Esophagus muscularis mucosa (tissue), 4 donors: ENCODE measurements around the gene ADAMTS17. TPM values are rescaled to one million over a fixed set of nuclear protein-coding genes. Genes with fewer than 3 reads are reported as not detected.

Experiments used
- DNase-seq: peaks from one replicate; pipeline ENCODE4 v3.0.0-alpha.2; 2017; ENCODE audit errors: extremely low spot score
- H3K27ac ChIP-seq, 4 donors: fragments of 200-600 bp; sonication (generic); replicated peaks in 1 of 4; 1 replicate in 3 of 4; 2 replicates in 1 of 4; pipeline ENCODE4 v1.5.1; 2016 to 2019; ENCODE audit warnings: mild to moderate bottlenecking in 1 of 4
- H3K27me3 ChIP-seq, 4 donors: fragments of 200-600 bp; sonication (generic); one replicate each; pipeline versions ENCODE4 v1.5.1 to v1.6.0; 2016 to 2019
- H3K36me3 ChIP-seq, 4 donors: fragments of 200-600 bp; sonication (generic); one replicate each; pipeline ENCODE4 v1.5.1; 2016 to 2019
- H3K4me1 ChIP-seq, 4 donors: fragments of 200-600 bp; sonication (generic); one replicate each; pipeline ENCODE4 v1.5.1; 2016 to 2019
- H3K4me3 ChIP-seq, 4 donors: fragments of 200-600 bp; sonication (generic); 1 replicate in 2 of 4; 2 replicates in 2 of 4; pipeline ENCODE4 v1.5.1; 2016 to 2019; ENCODE audit warnings: mild to moderate bottlenecking in 4 of 4, moderate library complexity in 1 of 4
- H3K9me3 ChIP-seq, 4 donors: fragments of 200-600 bp; sonication (generic); 1 replicate in 3 of 4; 2 replicates in 1 of 4; pipeline ENCODE4 v1.5.1; 2016 to 2019
- CTCF ChIP-seq, 3 experiments: fragments of 200-600 bp in 2 of 3; fragments of 450-650 bp in 1 of 3; sonication (generic) in 2 of 3; IDR thresholded peaks; one replicate each; pipeline ENCODE4 v1.5.1; 2017 to 2019; ENCODE audit warnings: antibody characterized with exemption in 3 of 3, mild to moderate bottlenecking in 2 of 3, moderate library complexity in 1 of 3
- EP300 ChIP-seq: sonication (generic); formaldehyde crosslinking; IDR thresholded peaks from one replicate; pipeline ENCODE4 v1.6.1; 2017; ENCODE audit warnings: antibody characterized with exemption
- POLR2A ChIP-seq: fragments of 450-650 bp; IDR thresholded peaks from one replicate; pipeline ENCODE4 v1.6.1; 2017; ENCODE audit warnings: antibody characterized with exemption, moderate library complexity, mild to moderate bottlenecking, low read depth
- POLR2AphosphoS5 ChIP-seq, 2 donors: sonication (generic); formaldehyde crosslinking; IDR thresholded peaks; one replicate each; pipeline ENCODE4 v1.6.1; 2017; ENCODE audit warnings: antibody characterized with exemption in 2 of 2
- whole genome bisulfite sequencing: methylation state at CpG from one replicate; pipeline ENCODE4 v1.1.5; 2018; 5-methylcytosine and 5-hydroxymethylcytosine counted together
- intact Hi-C: fragments of 100-400 bp; cut with DNase I; formaldehyde crosslinking; loops from one replicate; pipeline ENCODE4 v1.15.1; 2023
- total RNA-seq, 4 donors: library from RNA; depleted of rRNA; stranded (reverse); fragments of >200 nt; gene quantifications; one replicate each; pipeline versions ENCODE4 v1.1.0 to v1.2.1, GENCODE V29; 2016

Gene ADAMTS17
- total RNA-seq, 4 donors from 2014 or later, result 5.3 to 12.0 (median 6.6) TPM

GRCh38 chr15:100346866-100347512 lies 5.2 kb upstream of the ADAMTS17 start:
- intact Hi-C loops, result loop anchor here (5.0 kb wide), 1 partner anchor 35 kb away; no protein-coding TSS in a partner anchor
- H3K36me3 ChIP-seq, result no peaks in the 10 kb centered on the region
- TF ChIP-seq POLR2A, result no peak
- no peak for TF ChIP-seq EP300
- TF ChIP-seq CTCF (IDR thresholded peaks at IDR 0.05), result no peak
- no peak for TF ChIP-seq POLR2AphosphoS5 (IDR thresholded peaks at IDR 0.05)
- H3K4me3 ChIP-seq, result no peak overlapping the region
- H3K27ac ChIP-seq, result no peak overlapping the region
- peaks cover 11 to 24% (median 20%) of the 10 kb centered on the region in 4 donors for H3K4me1 ChIP-seq
- H3K9me3 ChIP-seq, result no peaks in the 10 kb centered on the region
- WGBS, result 49% methylated on average over 2 of the region's 2 CpGs
- peak; percentile 83 for DNase-seq
- H3K27me3 ChIP-seq, result no peaks in the 10 kb centered on the region

GRCh38 chr15:100345438-100345837 lies 3.7 kb upstream of the ADAMTS17 start:
- DNase-seq, result no peak
- Histone ChIP-seq H3K27me3 (peaks cover 0 to 6% (median 0%) of the 10 kb centered on the region in 4 donors), H3K4me3 (no peak overlapping the region), H3K9me3 (no peaks in the 10 kb centered on the region), H3K27ac (no peak overlapping the region), H3K4me1 (peaks cover 11 to 30% (median 22%) of the 10 kb centered on the region in 4 donors), H3K36me3 (no peaks in the 10 kb centered on the region)
- WGBS, result 76% methylated on average over 3 of the region's 3 CpGs
- TF ChIP-seq CTCF (IDR thresholded peaks at IDR 0.05) (no peak), POLR2AphosphoS5 (IDR thresholded peaks at IDR 0.05) (no peak), EP300 (no peak), POLR2A (no peak)
- intact Hi-C loops, result loop anchor here (5.0 kb wide), 1 partner anchor 37 kb away; no protein-coding TSS in a partner anchor

GRCh38 chr15:100343251-100343650 lies 1.5 kb upstream of the ADAMTS17 start:
- peaks cover 0 to 6% (median 0%) of the 10 kb centered on the region in 4 donors for H3K27me3 ChIP-seq
- no peak overlapping the region for H3K4me3 ChIP-seq
- no peak overlapping the region for H3K27ac ChIP-seq
- TF ChIP-seq POLR2A (no peak), EP300 (no peak)
- no peaks in the 10 kb centered on the region for H3K36me3 ChIP-seq
- H3K4me1 ChIP-seq, result peaks cover 4 to 37% (median 31%) of the 10 kb centered on the region in 4 donors
- H3K9me3 ChIP-seq, result no peaks in the 10 kb centered on the region
- intact Hi-C loops, result no loop called here
- DNase-seq, result no peak
- 91% methylated on average over 3 of the region's 3 CpGs for WGBS

- Histone ChIP-seq H3K27ac (peak overlapping the region; percentile 78 to 93 (median 88)), H3K27me3 (peaks cover 0 to 6% (median 0%) of the 10 kb centered on the region in 4 donors), H3K36me3 (no peaks in the 10 kb centered on the region), H3K9me3 (no peaks in the 10 kb centered on the region), H3K4me3 (peak overlapping the region; percentile 77 to 89 (median 82)), H3K4me1 (peaks cover 4 to 37% (median 32%) of the 10 kb centered on the region in 4 donors)
- no peak for DNase-seq
- no CpG with 5 or more reads among the region's 95 CpGs for WGBS
- TF ChIP-seq POLR2AphosphoS5 (IDR thresholded peaks at IDR 0.05), result no peak
- no peak for TF ChIP-seq POLR2A
- no peak for TF ChIP-seq EP300
- TF ChIP-seq CTCF (IDR thresholded peaks at IDR 0.05), result no peak
- intact Hi-C loops, result no loop called here
Observed at GRCh38 chr15:100341239-100341749, 481 bp downstream of the ADAMTS17 start.

- TF ChIP-seq POLR2AphosphoS5 (IDR thresholded peaks at IDR 0.05) (no peak), CTCF (IDR thresholded peaks at IDR 0.05) (no peak), EP300 (no peak), POLR2A (no peak)
- intact Hi-C loops, result no loop called here
Observed at GRCh38 chr15:100340721-100341238, 995 bp downstream of the ADAMTS17 start.

More at GRCh38 chr15:100340721-100341238, 995 bp downstream of the ADAMTS17 start:
- H3K36me3 ChIP-seq, result no peaks in the 10 kb centered on the region
- peaks cover 4 to 38% (median 35%) of the 10 kb centered on the region in 4 donors for H3K4me1 ChIP-seq
- H3K4me3 ChIP-seq, result peak overlapping the region; percentile 77 to 89 (median 82)
- DNase-seq, result no peak
- peaks cover 0 to 6% (median 0%) of the 10 kb centered on the region in 4 donors for H3K27me3 ChIP-seq
- WGBS, result 0% methylated on average over 1 of the region's 56 CpGs
- H3K9me3 ChIP-seq, result no peaks in the 10 kb centered on the region
- no peak overlapping the region for H3K27ac ChIP-seq
